Fibroblast of villous mesenchyme (primary cell): ENCODE results near the gene THBS4. TPM values are rescaled to one million over a fixed set of nuclear protein-coding genes. Genes with fewer than 3 reads are reported as not detected.
A peak's percentile ranks its signal among the peaks of the same experiment; 100 is the strongest.

Experiments
- DNase-seq: peaks from one replicate; pipeline ENCODE4 v3.0.0-alpha.2; 2010; ENCODE audit warnings: low read depth
- H3K4me3 ChIP-seq: 2 replicates; pipeline ENCODE4 v1.5.1; 2011; ENCODE audit warnings: low read depth, mild to moderate bottlenecking, low read length
- total RNA-seq: library from RNA; depleted of rRNA; stranded (reverse); fragments of >200 nt; gene quantifications from 2 replicates; pipeline ENCODE4 v1.2.3, GENCODE V29; 2012
- TF ChIP-seq, protein P1 (sequence below): IDR thresholded peaks from 2 replicates; pipeline ENCODE4 v1.5.1; 2012; ENCODE audit warnings: low read depth, mild to moderate bottlenecking, low read length; ENCODE audit not compliant: insufficient read depth

The THBS4 gene
- total RNA-seq, 1 donor: under 0.01 TPM

- peak; percentile 53 for DNase-seq
- no peak overlapping the region for H3K4me3 ChIP-seq
- TF ChIP-seq, protein P1, sequence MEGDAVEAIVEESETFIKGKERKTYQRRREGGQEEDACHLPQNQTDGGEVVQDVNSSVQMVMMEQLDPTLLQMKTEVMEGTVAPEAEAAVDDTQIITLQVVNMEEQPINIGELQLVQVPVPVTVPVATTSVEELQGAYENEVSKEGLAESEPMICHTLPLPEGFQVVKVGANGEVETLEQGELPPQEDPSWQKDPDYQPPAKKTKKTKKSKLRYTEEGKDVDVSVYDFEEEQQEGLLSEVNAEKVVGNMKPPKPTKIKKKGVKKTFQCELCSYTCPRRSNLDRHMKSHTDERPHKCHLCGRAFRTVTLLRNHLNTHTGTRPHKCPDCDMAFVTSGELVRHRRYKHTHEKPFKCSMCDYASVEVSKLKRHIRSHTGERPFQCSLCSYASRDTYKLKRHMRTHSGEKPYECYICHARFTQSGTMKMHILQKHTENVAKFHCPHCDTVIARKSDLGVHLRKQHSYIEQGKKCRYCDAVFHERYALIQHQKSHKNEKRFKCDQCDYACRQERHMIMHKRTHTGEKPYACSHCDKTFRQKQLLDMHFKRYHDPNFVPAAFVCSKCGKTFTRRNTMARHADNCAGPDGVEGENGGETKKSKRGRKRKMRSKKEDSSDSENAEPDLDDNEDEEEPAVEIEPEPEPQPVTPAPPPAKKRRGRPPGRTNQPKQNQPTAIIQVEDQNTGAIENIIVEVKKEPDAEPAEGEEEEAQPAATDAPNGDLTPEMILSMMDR: no peak
Observed at GRCh38 chr5:80094236-80094738, 59.1 kb downstream of the THBS4 start.

DNA sequence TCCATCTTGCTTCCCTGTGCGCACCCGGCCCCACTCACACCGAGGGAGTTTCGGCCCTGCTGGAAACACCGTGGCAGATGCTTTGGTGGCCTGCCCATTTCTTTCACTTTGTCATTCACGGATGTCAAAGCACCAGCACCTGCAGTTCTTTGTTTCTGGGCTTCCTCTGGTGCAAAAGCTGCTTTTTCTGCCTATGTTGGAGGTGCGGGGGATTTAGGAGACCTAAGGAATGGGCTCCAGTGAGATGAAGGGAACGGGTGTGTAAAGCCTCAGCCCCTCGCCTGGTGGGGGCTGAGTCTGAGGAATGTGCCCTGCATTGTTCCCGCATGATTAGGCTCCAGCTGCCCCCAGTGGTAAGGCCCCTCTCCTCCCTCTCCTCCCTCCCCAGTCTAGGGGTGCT, 62.3 kb downstream of the THBS4 start:
- TF ChIP-seq, protein P1: no peak
- DNase-seq: no peak
- no peak overlapping the region for H3K4me3 ChIP-seq

GRCh38 chr5:80101993-80102392, 66.8 kb downstream of the THBS4 start:
- TF ChIP-seq, protein P1: no peak
- no peak overlapping the region for H3K4me3 ChIP-seq
- no peak for DNase-seq

DNA sequence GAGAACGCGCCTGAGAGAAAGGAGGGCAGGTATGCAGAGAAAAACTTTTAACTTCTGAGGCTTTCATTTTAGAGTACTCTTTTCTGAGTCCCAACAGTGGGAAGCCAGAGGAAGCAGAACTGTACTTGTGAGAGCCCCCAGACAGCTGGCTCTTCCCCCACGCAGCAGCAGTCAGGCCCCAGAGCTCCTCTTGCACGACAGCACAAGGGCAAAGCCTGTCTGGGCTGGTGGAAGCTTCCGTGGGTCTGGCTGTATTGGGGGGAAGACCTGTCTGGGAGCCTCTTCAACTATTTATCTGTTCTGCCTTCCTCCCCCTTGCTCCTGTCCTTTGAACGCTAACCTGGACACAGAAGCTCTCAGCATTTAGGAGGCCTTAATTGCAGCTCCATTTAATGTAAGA, 68.2 kb downstream of the THBS4 start:
- TF ChIP-seq, protein P1: no peak
- no peak for DNase-seq
- H3K4me3 ChIP-seq: no peak overlapping the region

DNA sequence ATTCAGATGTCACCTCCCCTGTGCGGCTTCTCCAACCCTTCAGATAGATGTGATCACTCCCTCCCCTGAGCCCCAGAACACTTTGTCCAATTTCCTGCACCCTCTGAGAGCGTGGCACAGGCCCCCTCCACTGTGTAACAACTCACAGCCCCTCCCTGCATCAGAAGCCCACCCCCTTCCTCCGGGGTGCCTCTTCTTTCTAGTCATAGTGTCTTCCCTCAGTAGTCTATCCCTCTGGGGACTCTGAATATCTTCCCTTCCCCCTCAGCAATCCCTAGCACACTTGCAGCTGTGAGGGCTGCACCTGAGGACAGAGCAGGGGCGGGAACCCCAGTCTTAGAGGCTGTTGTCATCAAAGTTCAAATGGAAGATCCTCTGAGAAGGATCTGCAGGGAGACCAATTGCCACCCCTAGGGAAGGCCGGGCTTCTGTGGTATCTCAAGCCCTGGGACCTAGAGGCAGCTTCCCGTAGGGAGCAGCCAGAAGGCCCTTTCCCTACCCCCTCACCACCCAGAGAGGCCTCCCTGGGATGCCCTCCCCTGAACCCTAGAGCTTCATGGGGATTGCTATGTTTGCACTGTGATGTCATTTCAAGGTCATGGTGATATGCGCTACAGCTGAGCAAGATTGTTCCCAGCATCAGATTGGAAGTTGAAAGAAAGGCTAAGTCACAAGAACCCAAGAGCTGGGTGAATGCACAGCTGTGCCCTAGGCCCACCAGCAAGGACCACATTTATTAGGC, 70.7 kb downstream of the THBS4 start:
- DNase-seq: no peak
- H3K4me3 ChIP-seq: no peak overlapping the region
- TF ChIP-seq, protein P1: no peak

DNA sequence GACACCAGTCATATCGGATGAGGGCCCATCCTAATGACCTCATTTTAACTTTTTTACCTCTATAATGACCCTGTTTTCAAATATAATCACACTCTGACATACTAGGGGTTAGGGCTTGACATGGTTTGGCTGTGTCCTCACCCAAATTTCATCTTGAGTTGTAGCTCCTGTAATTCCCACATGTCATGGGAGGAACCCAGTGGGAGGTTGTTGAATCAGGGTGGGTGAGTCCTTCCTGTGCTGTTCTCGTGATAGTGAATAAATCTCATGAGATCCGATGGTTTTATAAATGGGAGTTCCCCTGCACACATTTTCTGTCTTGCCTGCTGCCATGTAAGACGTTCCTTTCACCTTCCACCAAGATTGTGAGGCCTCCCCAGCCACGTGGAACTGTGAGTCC, 71.8 kb downstream of the THBS4 start:
- H3K4me3 ChIP-seq: no peak overlapping the region
- no peak for DNase-seq
- TF ChIP-seq, protein P1: no peak
